Measurements from ENCODE around the gene LHFPL3. TPM values are rescaled to one million over a fixed set of nuclear protein-coding genes. Genes with fewer than 3 reads are reported as not detected.

Gene LHFPL3
- total RNA-seq, 1 experiment from 2014 or later: not detected

DNA sequence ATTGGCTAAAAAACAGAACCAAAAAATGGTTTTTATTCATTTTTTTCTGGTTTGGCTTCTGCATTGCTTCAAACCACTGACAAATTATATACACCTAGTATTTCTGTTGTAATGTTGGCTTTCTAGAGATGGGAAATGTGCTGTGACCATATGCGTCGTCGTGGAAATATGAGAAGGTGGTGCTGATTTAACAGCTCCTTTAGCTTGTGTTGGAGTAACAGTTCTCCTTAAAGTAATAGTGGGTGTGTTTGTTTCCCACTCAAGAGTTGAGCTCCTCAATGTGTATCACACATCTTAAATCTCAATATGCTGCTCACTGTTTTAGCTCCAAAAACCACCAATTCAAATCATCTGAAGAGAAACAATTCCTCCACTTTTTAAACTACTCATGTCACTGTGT, 196.4 kb downstream of the LHFPL3 start:
- no peak for ATAC-seq
- RAD21 ChIA-PET (ENCODE audit: low non-redundant PET in 1 of 2, low total read pairs in 2 of 2, uncharacterized antibody in 2 of 2, unreplicated experiment in 2 of 2): no interaction called here
- no peaks in the 10 kb centered on the region for H3K36me3 ChIP-seq (ENCODE audit: control insufficient read depth in 1 of 2, insufficient read depth in 2 of 2, low read length in 2 of 2)

More for the DNA sequence above, 196.4 kb downstream of the LHFPL3 start:
- ChIA-PET POLR2A (no interaction called here), CTCF (no interaction called here)
- DNase-seq (ENCODE audit: low read depth, low spot score): no peak
- no peaks in the 10 kb centered on the region for H3K79me2 ChIP-seq (ENCODE audit: insufficient read depth, low read length)
- H3K27me3 ChIP-seq (ENCODE audit: insufficient read depth, low read length): no peaks in the 10 kb centered on the region; the same call in 1 of the 2 replicates
- H3K9me2 ChIP-seq (ENCODE audit: insufficient read depth): no peaks in the 10 kb centered on the region
- intact Hi-C loops (cut with micrococcal nuclease): no loop called here
- no peak overlapping the region for H3K9ac ChIP-seq (ENCODE audit: low read length)
- TF ChIP-seq RAD21 (IDR thresholded peaks at IDR 0.05; ENCODE audit: low read depth) (no peak), CBX3 (IDR thresholded peaks at IDR 0.05; ENCODE audit: low read depth) (no peak), ZNF274 (IDR thresholded peaks at IDR 0.05; ENCODE audit: low read depth, low read length) (no peak), SRF (IDR thresholded peaks at IDR 0.05; ENCODE audit: low read depth) (no peak), POLR2A (IDR thresholded peaks at IDR 0.05; ENCODE audit: borderline replicate concordance, extremely low read depth, insufficient read depth, insufficient read length) (no peak), YY1 (IDR thresholded peaks at IDR 0.05; ENCODE audit: extremely low read depth, insufficient replicate concordance, low read depth, low read length) (no peak)
- TF ChIP-seq, protein P1, sequence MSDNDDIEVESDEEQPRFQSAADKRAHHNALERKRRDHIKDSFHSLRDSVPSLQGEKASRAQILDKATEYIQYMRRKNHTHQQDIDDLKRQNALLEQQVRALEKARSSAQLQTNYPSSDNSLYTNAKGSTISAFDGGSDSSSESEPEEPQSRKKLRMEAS (IDR thresholded peaks at IDR 0.05): no peak
- TF ChIP-seq, protein P2, sequence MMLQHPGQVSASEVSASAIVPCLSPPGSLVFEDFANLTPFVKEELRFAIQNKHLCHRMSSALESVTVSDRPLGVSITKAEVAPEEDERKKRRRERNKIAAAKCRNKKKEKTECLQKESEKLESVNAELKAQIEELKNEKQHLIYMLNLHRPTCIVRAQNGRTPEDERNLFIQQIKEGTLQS (IDR thresholded peaks at IDR 0.05): no peak
- TF ChIP-seq, protein P3, sequence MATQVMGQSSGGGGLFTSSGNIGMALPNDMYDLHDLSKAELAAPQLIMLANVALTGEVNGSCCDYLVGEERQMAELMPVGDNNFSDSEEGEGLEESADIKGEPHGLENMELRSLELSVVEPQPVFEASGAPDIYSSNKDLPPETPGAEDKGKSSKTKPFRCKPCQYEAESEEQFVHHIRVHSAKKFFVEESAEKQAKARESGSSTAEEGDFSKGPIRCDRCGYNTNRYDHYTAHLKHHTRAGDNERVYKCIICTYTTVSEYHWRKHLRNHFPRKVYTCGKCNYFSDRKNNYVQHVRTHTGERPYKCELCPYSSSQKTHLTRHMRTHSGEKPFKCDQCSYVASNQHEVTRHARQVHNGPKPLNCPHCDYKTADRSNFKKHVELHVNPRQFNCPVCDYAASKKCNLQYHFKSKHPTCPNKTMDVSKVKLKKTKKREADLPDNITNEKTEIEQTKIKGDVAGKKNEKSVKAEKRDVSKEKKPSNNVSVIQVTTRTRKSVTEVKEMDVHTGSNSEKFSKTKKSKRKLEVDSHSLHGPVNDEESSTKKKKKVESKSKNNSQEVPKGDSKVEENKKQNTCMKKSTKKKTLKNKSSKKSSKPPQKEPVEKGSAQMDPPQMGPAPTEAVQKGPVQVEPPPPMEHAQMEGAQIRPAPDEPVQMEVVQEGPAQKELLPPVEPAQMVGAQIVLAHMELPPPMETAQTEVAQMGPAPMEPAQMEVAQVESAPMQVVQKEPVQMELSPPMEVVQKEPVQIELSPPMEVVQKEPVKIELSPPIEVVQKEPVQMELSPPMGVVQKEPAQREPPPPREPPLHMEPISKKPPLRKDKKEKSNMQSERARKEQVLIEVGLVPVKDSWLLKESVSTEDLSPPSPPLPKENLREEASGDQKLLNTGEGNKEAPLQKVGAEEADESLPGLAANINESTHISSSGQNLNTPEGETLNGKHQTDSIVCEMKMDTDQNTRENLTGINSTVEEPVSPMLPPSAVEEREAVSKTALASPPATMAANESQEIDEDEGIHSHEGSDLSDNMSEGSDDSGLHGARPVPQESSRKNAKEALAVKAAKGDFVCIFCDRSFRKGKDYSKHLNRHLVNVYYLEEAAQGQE (IDR thresholded peaks at IDR 0.05; ENCODE audit: low read depth): no peak
- no peak overlapping the region for H2AFZ ChIP-seq (ENCODE audit: low read depth, low read length, poor library complexity, severe bottlenecking)
- no peak overlapping the region for H3K27ac ChIP-seq (ENCODE audit: low read depth, low read length)
- H3K4me2 ChIP-seq (ENCODE audit: low read length): no peak overlapping the region
- H4K20me1 ChIP-seq (ENCODE audit: insufficient read depth): no peaks in the 10 kb centered on the region
- no peaks in the 10 kb centered on the region for H3K9me3 ChIP-seq (ENCODE audit: control insufficient read depth in 1 of 2, insufficient read depth in 1 of 2, low read depth in 1 of 2, low read length in 2 of 2)
- H3K4me3 ChIP-seq (replicated peaks in 1 of 2; ENCODE audit: low read depth in 1 of 2, low read length in 2 of 2): no peak overlapping the region
- no peaks in the 10 kb centered on the region for H3K4me1 ChIP-seq (ENCODE audit: control insufficient read depth in 1 of 2, insufficient read depth in 2 of 2, low read length in 2 of 2)
- no TSS peak for BruUV-seq (replicated peaks)
